ENCODE measurements around the gene OSBP2.

OSBP2 gene

GRCh38 chr22:30878516-30879414 is 184.1 kb downstream of the OSBP2 start:
- no peak for DNase-seq (ENCODE audit: low read depth)
- no peak overlapping the region for H3K4me3 ChIP-seq (ENCODE audit: low read depth, low read length)
- TF ChIP-seq CTCF (IDR thresholded peaks at IDR 0.05; ENCODE audit: insufficient read depth, low read depth, low read length, missing control alignments), result no peak

- H3K4me3 ChIP-seq (ENCODE audit: low read depth, low read length), result no peak overlapping the region
- DNase-seq (ENCODE audit: low read depth), result no peak
- TF ChIP-seq CTCF (IDR thresholded peaks at IDR 0.05; ENCODE audit: insufficient read depth, low read depth, low read length, missing control alignments), result no peak
Measured at GRCh38 chr22:30879415-30879797, 184.7 kb downstream of the OSBP2 start.

GRCh38 chr22:30880181-30880601 is 185.5 kb downstream of the OSBP2 start:
- no peak for TF ChIP-seq CTCF (IDR thresholded peaks at IDR 0.05; ENCODE audit: insufficient read depth, low read depth, low read length, missing control alignments)
- H3K4me3 ChIP-seq (ENCODE audit: low read depth, low read length), result no peak overlapping the region
- no peak for DNase-seq (ENCODE audit: low read depth)

GRCh38 chr22:30880847-30881246 is 186.2 kb downstream of the OSBP2 start:
- DNase-seq (ENCODE audit: low read depth), result no peak
- no peak overlapping the region for H3K4me3 ChIP-seq (ENCODE audit: low read depth, low read length)
- no peak for TF ChIP-seq CTCF (IDR thresholded peaks at IDR 0.05; ENCODE audit: insufficient read depth, low read depth, low read length, missing control alignments)

GRCh38 chr22:30881361-30882183 is 186.9 kb downstream of the OSBP2 start:
- TF ChIP-seq CTCF (IDR thresholded peaks at IDR 0.05; ENCODE audit: insufficient read depth, low read depth, low read length, missing control alignments), result no peak
- H3K4me3 ChIP-seq (ENCODE audit: low read depth, low read length), result no peak overlapping the region
- DNase-seq (ENCODE audit: low read depth), result no peak

DNA sequence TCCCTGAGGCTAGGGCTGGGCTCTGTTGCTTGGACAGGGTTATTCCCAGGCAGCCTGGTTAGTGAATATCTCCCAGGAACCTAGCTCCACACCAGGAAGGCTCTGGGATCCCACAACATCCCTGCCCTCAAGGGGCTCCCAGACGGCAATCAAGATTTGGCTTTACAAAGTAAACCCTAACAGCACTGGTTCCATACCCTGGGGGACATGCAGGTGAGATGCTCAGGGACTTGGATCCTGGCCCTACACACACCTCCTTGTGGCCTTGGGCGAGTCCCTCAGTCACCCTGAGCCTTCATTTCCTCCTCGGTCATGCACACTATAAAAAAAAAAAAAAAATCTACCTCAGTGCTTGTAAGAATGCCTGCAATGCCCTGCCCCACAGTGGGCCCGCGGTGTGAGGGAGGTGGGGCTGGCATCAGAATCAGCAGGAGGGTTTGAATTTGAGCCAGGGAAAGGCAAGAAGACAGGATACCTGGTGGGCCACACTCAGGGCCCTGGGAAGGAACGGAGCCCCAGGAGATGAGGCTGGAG is 187.6 kb downstream of the OSBP2 start:
- no peak overlapping the region for H3K4me3 ChIP-seq (ENCODE audit: low read depth, low read length)
- DNase-seq (ENCODE audit: low read depth), result no peak
- TF ChIP-seq CTCF (IDR thresholded peaks at IDR 0.05; ENCODE audit: insufficient read depth, low read depth, low read length, missing control alignments), result no peak
